HepG2 (cell line): Measurements from ENCODE around the gene PSEN1. TPM values are rescaled to one million over a fixed set of nuclear protein-coding genes. Genes with fewer than 3 reads are reported as not detected.

Source experiments
- ATAC-seq: fragments of 200-7000 bp; cut with Tn5 transposase; 3 replicates; pipeline ENCODE4 v1.9.1; 2020; ENCODE audit warnings: mild to moderate bottlenecking, moderate library complexity
- BruUV-seq: library from RNA; stranded (reverse); fragments of 400-500 nt; replicated peaks from 2 replicates; lab custom pipeline; 2021; lab: Mats Ljungman, UMichigan
- CTCF ChIA-PET: fragments of 300-600 bp; formaldehyde crosslinking; extraction: SDS; loops from one replicate; lab custom pipeline; 2021; ENCODE audit warnings: low total read pairs, inconsistent platforms, low intra/inter-chr PET ratio; lab: Yijun Ruan, JAX
- POLR2A ChIA-PET: fragments of 350-600 bp; sonication (Branson Sonifier 250); formaldehyde crosslinking; loops from one replicate; lab custom pipeline; 2020; ENCODE audit warnings: antibody characterized with exemption, inconsistent platforms; lab: Yijun Ruan, JAX
- DNase-seq: peaks from one replicate; pipeline ENCODE4 v3.0.0-alpha.2; 2015; ENCODE audit warnings: low spot score
- FAIRE-seq: peaks from 3 replicates; lab custom pipeline; 2011; peaks lifted over from hg19 to GRCh38; lab: Jason Lieb, UNC
- H2AFZ ChIP-seq: one replicate; pipeline ENCODE4 v1.6.1; 2011; ENCODE audit warnings: low read length, inconsistent platforms
- H3K27ac ChIP-seq: fragments of 300-600 bp; 3 replicates; pipeline ENCODE4 v1.8.0; 2011; ENCODE audit warnings: mixed run types, mild to moderate bottlenecking, mixed read lengths, low read length, inconsistent platforms; ENCODE audit not compliant: insufficient read depth; ENCODE audit errors: extremely low read length
- H3K27me3 ChIP-seq, 2 experiments: fragments of 200-600 bp in 1 of 2; 2 replicates in 1 of 2; 3 replicates in 1 of 2; pipeline versions ENCODE4 v1.6.0 to v1.8.0; 2011; ENCODE audit warnings: low read length in 2 of 2, mild to moderate bottlenecking in 2 of 2, moderate library complexity in 2 of 2, inconsistent platforms in 1 of 2; ENCODE audit not compliant: insufficient read depth in 2 of 2, control insufficient read depth in 1 of 2
- H3K36me3 ChIP-seq, 2 experiments: fragments of 200-600 bp in 1 of 2; replicated peaks in 1 of 2; 2 replicates in 1 of 2; 3 replicates in 1 of 2; pipeline versions ENCODE4 v1.5.1 to v1.8.0; 2011; ENCODE audit warnings: low read length in 2 of 2, inconsistent platforms in 1 of 2; ENCODE audit not compliant: insufficient read depth in 2 of 2, control insufficient read depth in 1 of 2
- H3K4me1 ChIP-seq: 2 replicates; pipeline ENCODE4 v1.5.1; 2012; ENCODE audit warnings: low read length, inconsistent platforms; ENCODE audit not compliant: insufficient read depth
- H3K4me2 ChIP-seq: 2 replicates; pipeline ENCODE4 v1.6.0; 2011; ENCODE audit warnings: low read depth, low read length, inconsistent platforms
- H3K4me3 ChIP-seq, 3 experiments: fragments of 200-600 bp in 1 of 3; sonication (generic), shearing (Covaris generic) in 1 of 3; replicated peaks in 1 of 3; 2 replicates each; pipeline ENCODE4 v1.5.1; 2011 to 2016; ENCODE audit warnings: low read length in 3 of 3, inconsistent platforms in 2 of 3, low read depth in 2 of 3, mild to moderate bottlenecking in 2 of 3, control low read depth in 1 of 3, mixed read lengths in 1 of 3; ENCODE audit not compliant: insufficient read depth in 1 of 3
- H3K79me2 ChIP-seq: one replicate; pipeline ENCODE4 v1.6.1; 2011; ENCODE audit warnings: low read length, inconsistent platforms; ENCODE audit not compliant: insufficient read depth
- H3K9ac ChIP-seq: 2 replicates; pipeline ENCODE4 v1.6.0; 2011; ENCODE audit warnings: mild to moderate bottlenecking, low read depth, low read length, inconsistent platforms; ENCODE audit not compliant: insufficient read depth
- H3K9me3 ChIP-seq: 2 replicates; pipeline ENCODE4 v1.5.1; 2012; ENCODE audit warnings: mild to moderate bottlenecking, low read length
- H4K20me1 ChIP-seq: 2 replicates; pipeline ENCODE4 v1.6.0; 2011; ENCODE audit warnings: inconsistent platforms, mild to moderate bottlenecking, low read length, moderate library complexity; ENCODE audit not compliant: insufficient read depth
- CREB1 ChIP-seq, 2 experiments: fragments of 450-650 bp in 1 of 2; IDR thresholded peaks; 2 replicates each; pipeline ENCODE4 v1.6.1; 2016 to 2017; ENCODE audit warnings: control low read depth in 1 of 2, mild to moderate bottlenecking in 1 of 2, missing compliant biosample characterization in 1 of 2, missing genetic modification characterization in 1 of 2
- FOXO1 ChIP-seq: sonication (generic); formaldehyde crosslinking; IDR thresholded peaks from 2 replicates; pipeline ENCODE4 v1.4.0; 2020; ENCODE audit warnings: missing genetic modification reagents
- HOMEZ ChIP-seq: IDR thresholded peaks from 2 replicates; pipeline ENCODE4 v1.6.1; 2016; ENCODE audit warnings: low read depth
- ZNF749 ChIP-seq: sonication (generic); formaldehyde crosslinking; IDR thresholded peaks from 2 replicates; pipeline ENCODE4 v1.8.0; 2022; ENCODE audit warnings: mild to moderate bottlenecking, missing genetic modification reagents, moderate library complexity, borderline replicate concordance
- ZNF788 ChIP-seq: sonication (generic); formaldehyde crosslinking; IDR thresholded peaks from 2 replicates; pipeline ENCODE4 v1.5.0; 2020; ENCODE audit warnings: mild to moderate bottlenecking, missing genetic modification reagents, borderline replicate concordance
- WGBS: methylation state at CpG from one replicate; pipeline ENCODE4 v1.1.6; 2017; ENCODE audit warnings: low lambda C conversion rate; 5-methylcytosine and 5-hydroxymethylcytosine counted together
- in situ Hi-C: cut with HindIII; loops from 2 replicates; pipeline ENCODE4 v1.10.0; 2017; ENCODE audit warnings: low pct_unique_long_range_greater_than_20kb; ENCODE audit not compliant: extremely low pct_ligation_motif_present
- intact Hi-C: fragments of 100-400 bp; cut with micrococcal nuclease; formaldehyde crosslinking; loops from one replicate; pipeline ENCODE4 v1.10.0; 2022; ENCODE audit not compliant: unreplicated experiment
- polyA plus RNA-seq, 8 experiments: library from polyadenylated mRNA; depleted of rRNA in 3 of 8; stranded (reverse) in 7 of 8; unstranded in 1 of 8; fragments of >200 nt; fragmentation: Illumina TruSeq in 4 of 8; extraction: Trizol in 4 of 8; gene quantifications; 2 replicates each; pipeline versions ENCODE4 v1.2.1 to v1.2.3, GENCODE V29; 2011 to 2016; ENCODE audit warnings: low read depth in 4 of 8, missing spikeins in 1 of 8, mixed read lengths in 1 of 8; ENCODE audit not compliant: insufficient read depth in 1 of 8
- total RNA-seq, 5 experiments: library from RNA; depleted of rRNA; stranded (reverse); fragments of >200 nt; fragmentation: Illumina TruSeq; extraction: Trizol; gene quantifications; 2 replicates each; pipeline ENCODE4 v1.2.3, GENCODE V29; 2016; ENCODE audit warnings: low read depth in 1 of 5
- TF ChIP-seq, protein P1 (sequence below): sonication (generic); formaldehyde crosslinking; IDR thresholded peaks from 2 replicates; pipeline ENCODE4 v1.4.0; 2020; ENCODE audit warnings: missing genetic modification reagents, borderline replicate concordance

PSEN1 gene
- total and polyA plus RNA-seq, 2 of the 13 experiments (the other 11 are each of a cell fraction or from before 2014, with no cell fraction given) = 12.5 to 26.6 TPM

- DNase-seq (no peak), FAIRE-seq (no peak), ATAC-seq (no peak)
- Histone ChIP-seq H3K4me3 (no peak overlapping the region), H3K4me2 (no peak overlapping the region), H4K20me1 (no peaks in the 10 kb centered on the region), H3K27me3 (peaks cover 15 to 63% of the 10 kb centered on the region in 2 experiments; a peak in 4 of 5 replicates), H3K9me3 (no peaks in the 10 kb centered on the region), H3K79me2 (no peaks in the 10 kb centered on the region), H2AFZ (no peak overlapping the region), H3K27ac (no peak overlapping the region), H3K9ac (no peak overlapping the region), H3K4me1 (peaks cover 21% of the 10 kb centered on the region; the same call in 1 of the 2 replicates), H3K36me3 (no peaks in the 10 kb centered on the region)
- intact Hi-C loops = no loop called here
- CTCF ChIA-PET = no interaction called here
- POLR2A ChIA-PET = no interaction called here
- no TSS peak for BruUV-seq
- 33% methylated on average over 3 of the region's 6 CpGs for WGBS
- TF ChIP-seq CREB1 (IDR thresholded peaks at IDR 0.05) = no peak
- no peak for TF ChIP-seq CREB1 (CRISPR knock-in tag; IDR thresholded peaks at IDR 0.05)
- TF ChIP-seq, protein P1, sequence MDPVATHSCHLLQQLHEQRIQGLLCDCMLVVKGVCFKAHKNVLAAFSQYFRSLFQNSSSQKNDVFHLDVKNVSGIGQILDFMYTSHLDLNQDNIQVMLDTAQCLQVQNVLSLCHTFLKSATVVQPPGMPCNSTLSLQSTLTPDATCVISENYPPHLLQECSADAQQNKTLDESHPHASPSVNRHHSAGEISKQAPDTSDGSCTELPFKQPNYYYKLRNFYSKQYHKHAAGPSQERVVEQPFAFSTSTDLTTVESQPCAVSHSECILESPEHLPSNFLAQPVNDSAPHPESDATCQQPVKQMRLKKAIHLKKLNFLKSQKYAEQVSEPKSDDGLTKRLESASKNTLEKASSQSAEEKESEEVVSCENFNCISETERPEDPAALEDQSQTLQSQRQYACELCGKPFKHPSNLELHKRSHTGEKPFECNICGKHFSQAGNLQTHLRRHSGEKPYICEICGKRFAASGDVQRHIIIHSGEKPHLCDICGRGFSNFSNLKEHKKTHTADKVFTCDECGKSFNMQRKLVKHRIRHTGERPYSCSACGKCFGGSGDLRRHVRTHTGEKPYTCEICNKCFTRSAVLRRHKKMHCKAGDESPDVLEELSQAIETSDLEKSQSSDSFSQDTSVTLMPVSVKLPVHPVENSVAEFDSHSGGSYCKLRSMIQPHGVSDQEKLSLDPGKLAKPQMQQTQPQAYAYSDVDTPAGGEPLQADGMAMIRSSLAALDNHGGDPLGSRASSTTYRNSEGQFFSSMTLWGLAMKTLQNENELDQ (CRISPR knock-in tag) = no peak
- no peak for TF ChIP-seq ZNF749 (CRISPR knock-in tag)
- no peak for TF ChIP-seq HOMEZ (CRISPR knock-in tag)
- no peak for TF ChIP-seq ZNF788
- no peak for TF ChIP-seq FOXO1
- in situ Hi-C loops = no loop called here
Observed at GRCh38 chr14:73255005-73255400, 118.7 kb downstream of the PSEN1 start.
